ENCODE measurements around the gene ZMYND12.

The ZMYND12 gene

DNA sequence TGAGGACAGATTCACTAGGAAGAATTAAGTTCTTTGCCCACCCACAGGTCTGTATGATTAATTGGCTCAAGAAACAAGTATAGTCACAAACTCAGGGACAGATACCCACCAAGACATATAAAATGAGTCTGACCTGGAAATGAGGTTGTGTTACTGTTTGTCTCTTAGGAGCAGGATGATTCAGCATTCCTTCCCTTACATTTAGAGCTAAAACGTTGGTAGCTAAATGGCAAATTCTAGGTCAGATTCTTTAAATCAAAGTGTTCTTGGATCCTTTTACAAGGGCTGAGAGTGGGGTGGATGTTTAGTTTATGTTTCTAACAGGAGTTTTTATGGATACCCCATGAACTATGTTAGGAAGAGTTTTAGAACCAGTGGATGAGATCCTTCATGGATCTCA, 70.5 kb downstream of the ZMYND12 start:
- no peak for DNase-seq

GRCh38 chr1:42381280-42381673, 74.5 kb downstream of the ZMYND12 start:
- peak in 1 of 2 experiments; percentile 25 for DNase-seq

DNA sequence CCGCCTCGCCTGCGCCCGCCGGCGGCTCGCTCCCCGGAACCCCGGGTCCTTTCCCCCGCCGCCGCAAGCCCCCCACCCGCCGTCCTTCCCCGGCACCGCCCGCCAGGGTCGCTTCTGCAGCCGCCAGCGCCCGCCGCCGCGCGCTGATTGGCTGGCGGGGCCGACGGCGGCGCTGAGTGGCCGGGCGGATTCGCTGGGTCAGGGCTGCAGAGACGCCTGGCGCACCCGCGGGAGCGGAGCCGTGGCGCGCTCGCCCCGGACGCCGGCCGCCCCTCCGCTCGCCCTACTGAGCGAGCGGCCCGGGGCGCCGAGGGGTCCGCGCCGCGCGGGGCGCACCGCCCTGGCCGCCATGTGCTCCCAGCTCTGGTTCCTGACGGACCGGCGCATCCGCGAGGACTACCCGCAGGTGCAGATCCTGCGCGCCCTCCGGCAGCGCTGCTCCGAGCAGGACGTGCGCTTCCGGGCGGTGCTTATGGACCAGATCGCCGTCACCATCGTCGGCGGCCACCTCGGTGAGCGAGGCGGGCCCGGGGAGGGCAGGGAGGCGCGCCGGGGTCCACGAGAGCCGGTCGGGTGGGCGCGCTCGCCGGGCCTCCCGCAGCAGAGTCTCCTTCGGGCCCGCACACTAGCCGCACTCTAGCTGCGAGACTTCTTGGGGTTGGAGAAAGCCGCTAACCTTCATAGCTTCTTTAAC, 75.1 kb downstream of the ZMYND12 start, which contains the start of gene RIMKLA:
Gene RIMKLA, plus strand, starts transcription at position 207 of the 694 bp plus-strand sequence. Its CDS starts 143 bp downstream, at position 350.
- DNase-seq: peak; percentile 55 to 97

Measured in NCI-H526 (cell line).